Femur (tissue), 1 donor: Measurements from ENCODE around the gene FKBP15.
"Not testable (repeated sequence)": the region's sequence is repeated elsewhere in the genome, so short reads cannot be mapped to it uniquely, and the experiment has no call there.

Experiments
- DNase-seq: peaks from one replicate; pipeline ENCODE4 v3.0.0-alpha.2; 2017

FKBP15 gene, protein sequence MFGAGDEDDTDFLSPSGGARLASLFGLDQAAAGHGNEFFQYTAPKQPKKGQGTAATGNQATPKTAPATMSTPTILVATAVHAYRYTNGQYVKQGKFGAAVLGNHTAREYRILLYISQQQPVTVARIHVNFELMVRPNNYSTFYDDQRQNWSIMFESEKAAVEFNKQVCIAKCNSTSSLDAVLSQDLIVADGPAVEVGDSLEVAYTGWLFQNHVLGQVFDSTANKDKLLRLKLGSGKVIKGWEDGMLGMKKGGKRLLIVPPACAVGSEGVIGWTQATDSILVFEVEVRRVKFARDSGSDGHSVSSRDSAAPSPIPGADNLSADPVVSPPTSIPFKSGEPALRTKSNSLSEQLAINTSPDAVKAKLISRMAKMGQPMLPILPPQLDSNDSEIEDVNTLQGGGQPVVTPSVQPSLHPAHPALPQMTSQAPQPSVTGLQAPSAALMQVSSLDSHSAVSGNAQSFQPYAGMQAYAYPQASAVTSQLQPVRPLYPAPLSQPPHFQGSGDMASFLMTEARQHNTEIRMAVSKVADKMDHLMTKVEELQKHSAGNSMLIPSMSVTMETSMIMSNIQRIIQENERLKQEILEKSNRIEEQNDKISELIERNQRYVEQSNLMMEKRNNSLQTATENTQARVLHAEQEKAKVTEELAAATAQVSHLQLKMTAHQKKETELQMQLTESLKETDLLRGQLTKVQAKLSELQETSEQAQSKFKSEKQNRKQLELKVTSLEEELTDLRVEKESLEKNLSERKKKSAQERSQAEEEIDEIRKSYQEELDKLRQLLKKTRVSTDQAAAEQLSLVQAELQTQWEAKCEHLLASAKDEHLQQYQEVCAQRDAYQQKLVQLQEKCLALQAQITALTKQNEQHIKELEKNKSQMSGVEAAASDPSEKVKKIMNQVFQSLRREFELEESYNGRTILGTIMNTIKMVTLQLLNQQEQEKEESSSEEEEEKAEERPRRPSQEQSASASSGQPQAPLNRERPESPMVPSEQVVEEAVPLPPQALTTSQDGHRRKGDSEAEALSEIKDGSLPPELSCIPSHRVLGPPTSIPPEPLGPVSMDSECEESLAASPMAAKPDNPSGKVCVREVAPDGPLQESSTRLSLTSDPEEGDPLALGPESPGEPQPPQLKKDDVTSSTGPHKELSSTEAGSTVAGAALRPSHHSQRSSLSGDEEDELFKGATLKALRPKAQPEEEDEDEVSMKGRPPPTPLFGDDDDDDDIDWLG

DNA sequence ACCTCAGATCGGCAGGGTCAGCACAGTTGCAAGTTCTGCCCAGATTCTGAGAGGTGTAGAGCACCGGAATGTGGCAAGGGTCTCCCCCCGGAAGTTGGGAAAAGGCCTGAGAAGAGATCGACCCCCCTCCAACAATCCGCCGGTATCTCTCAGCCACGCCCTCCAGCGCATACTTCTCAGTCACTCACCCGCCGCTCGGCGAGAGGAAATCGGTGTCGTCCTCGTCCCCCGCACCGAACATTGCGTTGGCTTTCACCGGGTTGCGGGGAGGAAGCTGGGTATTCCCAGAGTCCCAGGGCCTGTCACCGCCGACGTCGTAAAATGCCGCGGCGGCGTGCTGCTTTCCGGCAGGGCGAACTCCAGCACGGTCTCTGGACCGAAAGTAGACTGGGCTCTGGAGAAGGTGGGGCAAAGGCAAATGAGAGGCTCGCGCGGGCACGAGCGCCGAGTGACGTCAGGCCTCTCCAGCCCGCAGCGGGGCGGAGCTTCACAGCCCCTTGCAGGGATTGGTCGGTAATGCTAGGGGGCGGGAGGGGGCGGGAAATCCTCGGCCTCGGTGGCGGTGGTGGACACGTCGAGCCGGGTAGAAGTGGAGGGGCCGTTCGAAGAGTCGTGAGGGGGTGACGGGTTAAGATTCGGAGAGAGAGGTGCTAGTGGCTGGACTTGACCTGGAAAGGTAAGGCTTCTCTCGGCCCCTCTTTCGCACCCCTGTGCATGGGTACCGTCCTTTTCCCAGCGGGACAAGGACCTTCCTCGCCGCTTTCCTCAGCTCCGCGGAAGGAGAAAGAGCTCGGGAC is at the start of gene FKBP15, which contains the start of gene SLC31A1:
Gene FKBP15, minus strand, starts transcription at position 275 of the 797 bp plus-strand sequence. Its CDS starts 34 bp downstream, at position 241.
Gene SLC31A1, plus strand, starts transcription at position 542 of the 797 bp plus-strand sequence. CDS start 34,605 bp downstream, outside the sequence.
- peak; percentile 99 for DNase-seq

DNA sequence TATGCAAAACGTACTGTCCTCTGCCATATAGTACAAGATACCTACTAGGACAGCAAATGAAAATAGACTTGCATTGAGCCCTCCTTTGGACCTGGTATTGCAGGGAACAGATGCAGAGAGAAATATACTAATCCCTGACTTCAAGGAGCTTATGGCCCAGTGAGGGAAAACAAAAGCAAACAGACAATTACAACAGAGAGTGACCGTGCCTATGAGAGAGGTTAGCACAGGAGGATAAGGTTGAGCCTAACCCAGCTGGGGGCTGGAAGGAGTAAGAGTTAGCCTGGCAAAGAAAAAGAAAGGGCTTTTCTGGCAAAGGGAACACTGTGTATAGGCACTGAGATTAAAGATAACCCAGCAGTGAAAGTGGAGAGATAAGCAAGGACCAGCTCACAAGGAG is 48.8 kb upstream of the FKBP15 start:
- no peak for DNase-seq

DNA sequence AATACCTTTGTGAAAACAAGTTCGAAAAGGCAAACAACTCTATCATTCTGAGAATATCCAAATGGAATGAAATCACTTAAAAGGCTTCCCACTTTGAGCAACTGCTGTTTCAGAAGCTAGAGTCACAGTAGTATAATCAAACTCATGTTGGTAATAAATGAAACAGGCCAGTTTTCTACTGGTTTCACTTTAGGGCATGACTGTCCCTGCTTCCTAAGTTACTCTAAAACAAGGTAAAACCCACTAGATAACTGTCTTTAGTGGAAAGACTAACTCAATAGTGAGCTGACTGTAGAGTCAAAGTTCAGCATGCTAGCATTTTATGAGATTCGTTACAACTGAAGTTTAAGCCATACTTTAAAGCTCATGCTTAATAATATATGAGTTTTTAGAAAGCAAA is 48.3 kb upstream of the FKBP15 start:
- no peak for DNase-seq

DNA sequence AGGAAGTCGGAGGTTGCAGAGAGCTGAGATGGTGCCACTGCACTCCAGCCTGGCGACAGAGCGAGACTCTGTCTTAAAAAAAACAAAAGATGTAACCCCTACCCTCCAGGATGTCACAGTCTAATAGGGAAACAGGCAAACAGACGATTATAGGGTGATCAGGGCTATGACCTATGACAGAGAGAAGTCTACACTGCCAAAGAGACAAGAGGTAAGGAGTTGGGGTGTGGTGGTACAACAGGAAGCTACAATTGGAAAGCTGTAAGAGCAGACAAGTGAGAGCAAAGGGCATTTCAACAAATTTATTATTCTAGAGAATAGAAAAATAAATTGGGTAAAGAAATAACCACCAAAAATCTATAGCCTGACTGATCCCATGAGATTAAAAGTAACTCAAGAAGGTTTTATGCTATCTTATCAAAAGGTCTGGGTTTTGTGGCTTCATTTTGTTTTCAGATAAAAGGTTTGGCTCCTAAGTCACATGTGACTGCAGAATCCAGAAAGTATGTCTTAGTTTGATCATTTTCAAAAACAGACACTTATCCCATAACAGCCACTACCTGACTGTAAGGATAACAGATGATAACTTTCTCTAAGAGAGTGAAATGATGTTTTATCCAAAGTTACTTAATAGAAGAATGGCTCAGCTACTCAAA is 47.0 kb upstream of the FKBP15 start:
- DNase-seq, result no peak

DNA sequence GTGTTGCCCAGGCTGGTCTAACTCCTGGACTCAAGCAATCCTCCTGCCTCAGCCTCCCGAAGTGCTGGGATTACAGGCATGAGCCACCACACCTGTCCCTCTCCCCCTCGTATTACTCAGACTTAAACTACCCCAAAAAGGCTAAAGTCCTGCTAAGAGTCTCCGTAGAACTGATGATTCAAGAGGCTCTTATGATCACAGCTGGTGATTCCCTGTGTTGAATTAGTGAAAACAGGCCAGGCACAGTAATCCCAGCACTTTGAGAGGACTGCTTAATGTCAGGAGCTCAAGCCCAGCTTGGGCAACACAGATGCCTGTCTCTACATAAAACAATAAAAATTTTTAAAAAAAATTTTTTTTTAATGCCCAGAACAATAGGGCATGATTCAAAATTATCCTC is 45.1 kb upstream of the FKBP15 start:
- no peak for DNase-seq

DNA sequence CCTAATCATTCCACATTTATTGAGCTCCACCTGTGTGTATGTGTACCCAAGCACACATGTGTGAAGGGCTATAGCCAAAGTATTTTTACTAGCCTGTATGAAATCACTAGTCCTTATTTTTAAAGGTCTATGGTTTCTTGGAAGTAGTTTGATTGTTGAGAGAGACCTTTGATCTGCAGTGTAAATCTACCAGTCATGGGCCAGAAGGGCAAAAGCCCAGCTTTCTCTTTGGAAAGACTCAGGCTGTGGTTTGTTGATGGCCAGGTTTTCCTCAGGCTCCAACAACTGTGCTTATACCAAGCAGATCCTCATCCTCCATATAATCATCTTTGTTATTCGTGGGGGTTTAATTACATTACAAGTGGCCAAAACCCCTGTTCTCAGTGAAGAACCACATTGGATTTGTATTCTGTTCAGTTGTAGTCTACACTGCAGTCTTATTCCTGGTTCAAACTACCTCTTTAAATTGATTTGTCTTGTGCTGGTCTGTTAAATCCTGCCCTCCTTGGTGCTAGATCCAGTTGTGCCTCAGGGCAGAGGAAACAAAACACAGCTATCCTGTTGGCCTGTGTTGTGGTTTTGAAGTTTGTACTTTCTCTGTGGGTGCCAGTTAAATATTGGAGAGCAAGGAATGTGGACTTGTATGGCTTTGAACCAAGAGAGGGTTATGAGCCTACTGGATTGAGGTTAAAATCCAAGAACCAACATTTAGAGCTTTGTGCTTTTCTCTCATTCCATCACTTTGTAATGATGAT is 41.0 kb upstream of the FKBP15 start:
- DNase-seq, result no peak

DNA sequence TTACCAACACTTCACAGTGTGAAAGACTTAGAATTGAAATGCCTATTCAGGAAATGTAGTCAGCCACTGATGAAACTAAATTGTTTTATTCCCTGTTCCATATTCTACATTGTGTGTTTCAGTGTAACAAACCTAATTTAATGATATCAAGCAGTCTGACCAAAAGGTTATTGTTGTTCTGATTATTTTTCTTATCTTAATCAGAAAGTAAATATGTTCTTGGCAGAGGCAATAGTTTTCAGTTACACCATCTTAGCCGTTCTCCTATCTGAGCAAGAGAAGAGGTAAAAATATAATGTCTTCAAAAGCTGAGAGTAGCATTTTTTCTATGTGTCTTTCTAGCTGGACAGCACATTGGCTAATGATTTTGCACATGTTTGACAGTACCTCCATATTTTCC is 37.2 kb upstream of the FKBP15 start:
- DNase-seq, result no peak

DNA sequence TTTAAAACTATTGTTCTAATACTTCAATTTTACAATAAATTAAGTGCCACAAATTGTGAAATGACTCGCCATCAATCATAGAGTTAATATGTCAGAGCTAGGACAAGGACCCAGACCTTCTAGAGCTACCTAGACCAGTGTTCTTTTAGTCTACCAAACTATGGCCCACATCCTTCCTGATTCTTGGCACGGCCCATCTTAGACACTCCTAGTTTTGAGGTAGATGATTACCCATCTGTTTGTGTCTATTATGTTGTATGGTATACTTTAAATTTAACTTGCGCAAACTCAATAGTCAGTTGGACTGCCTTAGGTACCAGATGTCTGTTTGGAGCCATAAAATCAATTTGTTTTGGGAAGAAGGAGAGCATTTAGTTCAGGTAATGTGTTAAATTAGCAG is 36.8 kb upstream of the FKBP15 start:
- DNase-seq, result no peak

DNA sequence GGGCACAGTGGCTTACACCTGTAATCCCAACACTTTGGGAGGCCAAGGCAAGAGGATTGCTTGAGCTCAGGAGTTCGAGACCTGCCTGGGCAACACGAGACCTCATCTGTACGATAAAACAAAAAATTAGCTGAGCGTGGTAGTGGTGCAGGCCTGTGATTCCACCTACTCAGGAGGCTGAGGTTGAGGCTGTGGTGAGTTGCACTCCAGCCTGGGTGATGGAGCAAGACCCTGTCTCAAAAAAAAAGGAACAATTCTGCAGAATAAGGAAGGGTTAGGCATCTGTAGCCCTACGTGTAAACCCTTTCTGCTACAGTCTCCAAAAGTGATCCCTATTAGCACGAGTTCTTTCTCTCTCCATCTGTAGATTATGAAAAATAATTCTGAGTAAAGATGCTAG is 34.4 kb upstream of the FKBP15 start:
- no peak for DNase-seq

DNA sequence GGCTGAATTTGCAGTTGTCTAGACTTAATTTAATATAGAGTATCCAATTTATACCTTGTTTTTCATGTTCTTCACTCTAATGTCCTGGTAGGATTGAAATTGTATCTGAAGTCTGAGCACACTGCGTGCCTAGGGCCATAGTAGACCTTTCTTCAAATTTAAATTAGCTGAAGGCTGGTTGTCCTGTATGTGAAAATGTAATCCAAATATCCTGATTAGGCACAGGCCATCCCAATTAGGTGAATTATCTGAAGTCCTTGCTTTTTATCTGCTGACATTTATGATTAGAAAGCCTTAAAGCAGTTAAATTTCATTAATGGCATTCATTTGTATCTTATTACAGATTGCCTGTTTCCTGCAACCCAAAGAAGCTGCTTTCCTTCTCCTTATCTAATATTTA is 33.9 kb upstream of the FKBP15 start:
- DNase-seq, result no peak

DNA sequence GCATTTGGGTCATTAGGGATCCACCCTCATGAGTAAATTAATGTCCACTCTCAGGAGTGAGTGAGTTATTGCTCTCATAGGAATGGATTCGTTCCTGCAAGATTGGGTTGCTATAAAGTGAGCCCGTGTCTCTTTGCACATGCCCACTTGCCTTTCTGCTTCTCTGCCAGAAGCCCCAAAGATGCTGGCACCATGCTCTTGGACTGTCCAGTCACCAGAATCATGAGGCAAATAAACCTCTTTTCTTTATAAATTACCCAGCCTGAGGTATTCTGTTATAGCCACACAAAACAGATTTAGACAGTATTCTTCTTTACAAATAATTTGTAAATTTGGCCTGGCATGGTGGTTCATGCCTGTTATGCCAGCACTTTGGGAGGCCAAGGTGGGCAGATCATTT is 29.7 kb upstream of the FKBP15 start:
- no peak for DNase-seq

DNA sequence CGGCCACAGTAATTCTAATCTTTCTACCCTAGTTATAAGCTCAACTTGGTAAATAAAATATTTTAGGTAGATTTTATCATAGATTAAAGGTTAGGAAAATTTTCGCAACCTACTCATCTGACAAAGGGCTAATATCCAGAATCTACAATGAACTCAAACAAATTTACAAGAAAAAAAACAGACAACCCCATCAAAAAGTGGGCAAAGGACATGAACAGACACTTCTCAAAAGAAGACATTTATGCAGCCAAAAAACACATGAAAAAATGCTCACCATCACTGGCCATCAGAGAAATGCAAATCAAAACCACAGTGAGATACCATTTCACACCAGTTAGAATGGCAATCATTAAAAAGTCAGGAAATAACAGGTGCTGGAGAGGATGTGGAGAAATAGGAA is 28.6 kb upstream of the FKBP15 start:
- DNase-seq, result not testable (repeated sequence)

DNA sequence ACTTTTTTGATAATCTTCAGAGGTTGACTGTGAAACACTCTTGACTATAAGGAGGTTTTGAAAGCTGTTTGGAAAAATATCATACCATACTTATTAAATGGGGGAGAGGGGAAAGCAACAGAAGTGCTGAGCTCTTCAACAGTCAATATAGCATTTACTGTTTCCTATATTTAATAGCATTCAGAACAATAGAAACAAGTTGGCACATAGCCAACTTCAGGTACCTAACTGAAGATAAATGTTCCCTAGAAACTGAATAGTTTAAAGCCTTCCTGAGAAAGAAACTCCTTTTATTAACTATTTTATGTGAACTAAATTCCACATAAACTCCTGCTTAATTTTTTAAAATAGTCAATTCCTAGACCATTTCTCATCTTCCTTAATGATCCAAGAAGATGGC is 26.6 kb upstream of the FKBP15 start:
- DNase-seq, result no peak

DNA sequence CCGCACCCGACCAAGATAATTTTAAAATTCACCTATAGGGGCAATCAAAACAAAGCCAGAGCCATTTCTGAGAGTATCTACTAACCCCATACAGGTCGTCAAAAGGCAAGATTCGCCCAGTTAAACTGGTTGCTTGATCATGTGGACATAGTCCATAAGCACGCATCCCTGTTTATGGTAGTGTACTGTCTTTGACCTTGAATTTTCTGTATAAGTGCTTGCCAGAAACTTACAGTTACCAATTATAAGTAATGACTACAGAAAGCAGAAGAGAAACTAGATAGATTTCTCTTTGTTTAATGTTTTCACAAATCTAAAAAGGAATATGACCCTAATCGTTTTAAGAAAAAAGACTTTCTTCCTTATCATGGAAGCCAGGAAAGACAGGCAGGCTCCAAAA is 25.9 kb upstream of the FKBP15 start:
- DNase-seq, result no peak

DNA sequence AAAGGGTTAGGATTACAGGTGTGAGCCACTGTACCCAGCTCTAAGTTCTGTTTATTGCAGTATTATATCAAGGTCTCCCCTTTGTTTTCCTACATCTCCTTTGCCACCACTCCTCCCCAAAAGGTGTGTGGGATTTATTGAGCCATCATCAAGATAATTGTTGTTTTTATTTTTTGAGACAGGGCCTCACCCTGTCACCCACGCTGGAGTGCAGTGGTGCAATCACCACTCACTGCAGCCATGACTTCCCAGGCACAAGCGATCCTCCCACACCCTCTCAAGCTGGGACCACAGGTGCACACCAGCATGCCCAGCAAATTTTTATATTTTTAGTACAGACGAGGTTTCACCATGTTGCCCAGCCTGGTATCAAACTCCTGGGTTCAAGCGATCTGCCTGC is 24.8 kb upstream of the FKBP15 start:
- DNase-seq, result no peak

DNA sequence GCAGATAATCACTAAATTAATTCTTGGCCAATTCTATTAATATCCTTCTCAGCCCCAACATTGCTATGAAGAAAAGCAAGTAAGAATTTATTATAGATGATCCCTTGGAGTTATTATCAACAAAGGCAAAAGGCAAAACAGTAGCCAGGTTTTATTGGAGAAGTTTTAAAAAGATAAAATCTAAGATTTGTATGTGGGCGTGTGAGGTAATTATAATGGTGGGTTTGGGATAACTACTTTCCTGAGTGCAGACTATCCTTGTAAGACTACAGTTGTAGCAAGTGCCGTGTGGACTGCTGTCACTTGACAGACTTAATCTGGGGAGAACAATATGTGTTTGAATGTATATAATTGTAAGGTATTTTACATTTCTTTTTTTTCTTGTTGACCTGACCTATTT is 23.5 kb upstream of the FKBP15 start:
- no peak for DNase-seq

DNA sequence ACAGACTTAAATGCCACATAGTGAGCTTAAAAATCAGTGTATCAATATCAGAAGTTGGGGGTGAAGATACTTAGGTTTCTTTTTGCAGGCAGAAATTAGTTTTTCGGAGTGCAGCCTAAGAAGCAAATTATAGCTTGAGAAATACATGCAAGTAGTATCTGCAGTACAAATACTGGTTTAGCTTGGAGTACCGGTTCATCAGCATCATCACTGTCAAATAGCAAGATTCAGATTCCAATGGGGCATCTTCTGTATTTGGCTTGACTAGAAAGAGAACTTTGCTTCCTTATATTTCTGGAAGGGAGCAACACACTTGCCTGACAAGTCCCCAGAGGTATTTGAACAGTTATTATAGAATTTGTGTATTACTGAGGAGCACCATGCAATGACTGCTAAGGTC is 20.1 kb upstream of the FKBP15 start:
- no peak for DNase-seq

DNA sequence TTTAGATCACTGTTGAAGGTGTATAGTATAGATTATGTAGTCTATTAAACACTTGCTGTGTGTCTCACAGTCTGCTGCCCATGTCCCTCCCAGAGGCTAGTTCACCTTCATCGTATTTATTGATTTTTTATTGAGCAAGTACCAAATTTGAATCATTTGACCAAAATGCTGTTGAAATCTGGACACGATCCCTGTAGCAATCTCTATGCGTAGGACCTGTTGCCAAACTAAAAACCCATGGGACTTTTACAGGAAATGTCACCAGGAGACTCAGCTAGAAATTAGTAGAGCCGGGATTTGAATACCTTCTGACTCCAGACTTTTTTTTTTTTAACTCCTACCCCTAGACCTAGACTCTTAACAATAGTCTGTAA is 17.8 kb upstream of the FKBP15 start:
- no peak for DNase-seq

DNA sequence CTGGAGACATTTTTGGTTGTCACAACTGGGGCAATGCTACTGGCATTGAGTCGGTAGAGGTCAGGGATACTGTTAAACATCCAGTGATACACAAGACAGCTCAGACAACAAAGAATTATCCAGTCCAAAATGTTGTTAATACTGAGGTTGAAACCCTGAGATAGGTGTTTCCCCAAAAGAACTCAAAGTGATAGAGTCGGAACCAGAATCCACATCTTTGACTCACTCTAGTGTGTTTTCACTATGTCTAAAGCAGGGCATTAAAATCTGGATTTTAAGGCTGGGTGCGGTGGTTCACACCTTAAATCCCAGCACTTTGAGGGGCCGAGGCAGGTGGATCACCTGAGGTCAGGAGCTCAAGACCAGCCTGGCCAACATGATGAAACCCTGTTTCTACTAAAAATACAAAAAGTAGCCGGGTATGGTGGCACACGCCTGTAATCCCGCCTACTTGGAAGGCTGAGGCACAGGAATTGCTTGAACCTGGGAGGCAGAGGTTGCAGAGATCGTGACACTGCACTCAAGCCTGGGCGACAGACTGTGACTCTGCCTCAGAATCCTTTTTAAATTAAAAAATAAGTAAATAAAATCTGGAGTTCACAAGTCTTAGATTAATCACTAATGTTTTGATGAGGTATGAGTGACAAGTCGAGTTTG is 17.3 kb upstream of the FKBP15 start:
- no peak for DNase-seq

DNA sequence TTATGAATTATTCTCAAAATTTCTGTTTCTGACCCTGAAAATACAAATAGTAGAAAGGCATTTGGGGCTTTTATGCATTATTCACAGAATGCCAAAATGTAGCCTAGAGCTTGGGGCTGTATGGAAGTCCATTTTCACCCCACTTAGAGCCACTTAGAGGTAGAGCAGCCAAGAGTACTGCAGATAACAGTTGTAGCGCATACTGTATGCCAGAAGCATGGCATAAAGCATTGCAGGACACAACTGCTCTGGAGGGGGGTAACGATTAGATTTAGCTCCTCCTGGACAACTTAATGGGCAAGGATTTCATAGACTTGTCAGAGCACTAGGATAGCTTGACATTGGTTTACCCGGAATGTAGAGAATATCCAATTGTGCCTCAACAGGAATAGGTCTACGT is 15.9 kb upstream of the FKBP15 start:
- DNase-seq, result no peak
